ENCODE data around the gene CPXM2.
"Not testable (repeated sequence)": the region's sequence is repeated elsewhere in the genome, so short reads cannot be mapped to it uniquely, and the experiment has no call there.

The CPXM2 gene

GRCh38 chr10:123766761-123767160 is 124.8 kb downstream of the CPXM2 start:
- no peak for DNase-seq

GRCh38 chr10:123766012-123766411 is 125.6 kb downstream of the CPXM2 start:
- no peak for DNase-seq

- no peak for DNase-seq
Measured at GRCh38 chr10:123761666-123762230, 129.9 kb downstream of the CPXM2 start.

- no peak for DNase-seq
Measured at GRCh38 chr10:123761038-123761428, 130.6 kb downstream of the CPXM2 start.

- DNase-seq: no peak
Measured at GRCh38 chr10:123760356-123761037, 131.1 kb downstream of the CPXM2 start.

DNA sequence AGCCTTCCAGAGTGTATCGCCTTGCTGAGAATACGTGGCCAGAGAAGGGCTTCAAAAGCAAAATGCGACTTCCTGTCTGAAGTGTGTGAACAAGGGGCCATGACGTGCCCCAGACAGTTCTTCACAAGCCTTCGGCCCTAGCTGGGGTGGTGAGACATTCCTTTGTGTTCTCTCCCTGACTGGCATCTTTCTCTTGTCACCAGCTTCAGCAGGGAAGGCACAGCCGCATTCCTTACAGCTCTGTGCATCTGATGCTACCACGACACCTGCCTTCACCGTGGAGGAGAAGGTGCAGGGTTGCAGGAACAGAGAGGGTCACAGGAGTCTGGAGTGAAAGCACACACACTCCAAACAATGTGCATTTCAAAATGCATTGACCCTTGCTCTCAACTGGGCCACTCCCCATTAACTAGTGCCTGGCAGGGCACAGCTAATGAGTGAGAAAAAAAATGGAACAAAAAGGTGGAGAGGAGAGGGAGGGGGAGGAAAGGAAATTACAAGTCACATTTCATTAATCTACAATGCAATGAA is 132.0 kb downstream of the CPXM2 start:
- no peak for DNase-seq

DNA sequence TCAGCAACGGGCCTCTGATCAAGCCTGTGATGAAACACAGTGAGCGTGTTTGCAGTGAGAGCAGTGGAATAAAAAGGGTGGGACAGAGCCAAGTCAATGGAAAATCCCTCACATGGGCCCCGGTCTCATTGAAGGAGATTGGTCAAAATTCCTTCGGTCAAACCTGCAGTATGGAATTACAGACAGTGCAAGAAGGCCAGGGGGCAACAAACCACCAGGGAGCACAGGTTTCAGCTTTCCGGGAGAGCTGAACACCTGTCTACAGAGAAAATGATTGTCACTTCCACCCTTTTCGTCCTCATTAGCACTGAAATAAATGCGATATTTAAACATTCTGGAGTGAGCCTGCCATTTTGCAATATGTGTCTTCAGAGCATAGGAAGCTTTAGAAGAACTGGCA is 132.6 kb downstream of the CPXM2 start:
- no peak for DNase-seq

DNA sequence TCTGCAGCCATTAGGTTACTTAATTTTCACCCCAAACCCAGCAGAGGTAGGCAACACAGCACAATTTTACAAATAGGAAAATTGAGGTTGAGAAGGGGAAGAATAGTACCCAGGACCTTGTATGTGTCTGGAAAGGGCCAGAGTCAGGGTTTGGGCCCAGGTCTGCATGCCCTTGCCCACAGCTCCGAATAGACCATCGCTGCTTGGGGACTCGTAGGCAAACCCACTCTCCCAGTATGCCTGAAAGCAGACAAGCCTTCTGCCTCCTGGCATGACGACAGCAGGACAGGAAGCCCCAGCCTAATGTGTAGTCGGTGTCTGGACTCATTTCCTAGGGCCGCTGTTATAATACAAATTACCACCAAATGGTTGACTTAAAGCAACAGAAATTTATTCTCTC is 133.8 kb downstream of the CPXM2 start:
- DNase-seq: no peak

DNA sequence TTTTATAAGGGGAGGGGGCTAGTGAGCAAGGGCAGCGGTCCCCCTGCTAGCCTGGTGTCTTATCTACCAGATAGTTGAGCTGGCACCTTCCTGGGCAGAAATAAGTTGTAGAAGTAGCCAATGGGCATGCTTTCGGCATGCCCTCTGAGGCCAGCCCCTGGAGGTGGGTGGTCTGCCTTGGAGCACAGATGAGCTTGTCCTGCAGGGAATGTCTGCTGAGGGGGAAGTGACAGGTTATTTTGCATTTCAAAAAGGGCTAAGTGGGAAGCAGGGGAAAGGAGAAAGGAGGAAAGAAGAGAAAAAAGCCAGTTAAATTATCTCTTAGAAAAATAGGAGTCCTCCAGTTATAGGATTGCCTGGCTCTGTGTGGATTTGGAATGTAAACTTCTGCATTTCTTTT is 136.5 kb downstream of the CPXM2 start:
- no peak for DNase-seq

DNA sequence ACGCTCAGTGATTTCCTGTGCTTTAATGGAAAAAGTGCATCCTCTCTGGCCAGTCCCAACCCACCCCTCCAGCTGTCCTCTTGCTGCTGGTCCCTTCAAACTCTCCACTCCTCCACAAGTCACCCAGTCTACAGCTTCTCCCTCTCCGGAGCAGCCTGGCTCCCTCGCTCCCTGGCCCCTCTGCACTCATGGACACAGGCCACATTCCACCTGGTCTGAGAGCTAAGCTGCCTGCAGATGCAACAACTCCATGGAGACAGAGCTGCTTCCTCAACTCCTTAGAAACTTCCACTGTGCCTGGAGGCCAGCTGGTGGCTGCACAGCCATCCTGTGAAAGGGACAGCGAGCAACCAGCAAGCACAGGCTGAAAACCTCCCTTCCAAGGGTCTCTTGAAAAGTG is 137.5 kb downstream of the CPXM2 start:
- no peak for DNase-seq

- DNase-seq: no peak
Measured at GRCh38 chr10:123751342-123752134, 140.1 kb downstream of the CPXM2 start.

DNA sequence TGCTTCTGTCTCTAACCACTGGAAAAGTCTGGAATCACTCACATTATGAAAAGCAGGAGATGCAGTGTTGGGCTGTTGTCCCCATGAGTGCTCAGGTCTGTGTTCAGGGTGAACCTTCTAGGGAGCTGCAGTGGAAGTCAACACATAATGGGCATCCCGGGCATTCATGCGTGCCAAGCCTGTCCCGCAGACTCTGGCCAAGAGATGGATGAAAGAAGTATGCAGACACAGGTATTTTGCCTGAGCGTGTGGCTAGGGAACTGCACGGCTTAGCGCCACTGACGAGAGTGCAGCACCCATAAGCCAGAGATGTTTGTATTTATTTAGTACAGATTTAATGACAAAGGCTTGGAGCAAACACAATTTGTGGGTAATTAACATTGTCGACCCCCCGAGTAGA is 140.7 kb downstream of the CPXM2 start:
- no peak for DNase-seq

- DNase-seq: no peak
Measured at GRCh38 chr10:123748711-123749110, 142.9 kb downstream of the CPXM2 start.

DNA sequence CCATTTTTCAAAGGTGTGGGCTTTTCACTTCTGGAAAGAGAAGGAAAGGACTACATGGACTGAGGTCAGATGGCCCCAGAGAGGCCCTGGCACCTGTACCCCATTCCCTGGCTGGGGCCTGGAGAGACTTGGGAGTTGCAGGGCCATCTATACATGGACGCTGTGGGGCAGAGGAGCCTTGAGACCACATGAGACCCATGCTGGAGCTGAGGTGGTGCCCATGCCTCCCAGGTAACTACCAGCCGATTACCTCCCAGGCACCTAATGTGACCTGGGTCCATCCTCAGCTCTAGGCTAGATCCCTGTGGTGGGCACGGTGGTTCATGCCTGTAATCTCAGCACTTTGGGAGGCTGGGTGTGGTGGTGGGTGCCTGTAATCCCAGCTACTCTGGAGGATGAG is 144.2 kb downstream of the CPXM2 start:
- DNase-seq: no peak

DNA sequence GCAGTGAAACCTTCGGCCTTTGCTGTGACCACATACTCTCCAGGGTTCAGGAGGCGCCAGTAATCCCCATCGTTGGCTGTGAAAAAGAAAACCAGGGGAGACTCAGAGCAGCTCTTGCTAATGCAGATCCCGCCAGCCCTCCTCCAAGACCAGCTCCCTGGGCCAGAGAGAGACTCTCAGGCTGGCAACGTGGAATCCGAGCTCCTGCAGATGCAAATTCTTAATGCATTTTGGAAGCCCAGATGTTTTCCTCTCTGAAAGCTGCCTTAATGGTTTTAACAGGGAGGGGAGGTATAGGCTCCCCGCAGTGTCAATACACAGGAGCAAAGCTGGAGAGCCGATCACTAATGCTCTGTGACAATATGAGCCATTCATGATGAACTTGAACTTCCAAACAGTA is 144.7 kb downstream of the CPXM2 start:
- DNase-seq: no peak

- no peak for DNase-seq
Measured at GRCh38 chr10:123746520-123746919, 145.1 kb downstream of the CPXM2 start.

- no peak for DNase-seq
Measured at GRCh38 chr10:123746061-123746460, 145.5 kb downstream of the CPXM2 start.

DNA sequence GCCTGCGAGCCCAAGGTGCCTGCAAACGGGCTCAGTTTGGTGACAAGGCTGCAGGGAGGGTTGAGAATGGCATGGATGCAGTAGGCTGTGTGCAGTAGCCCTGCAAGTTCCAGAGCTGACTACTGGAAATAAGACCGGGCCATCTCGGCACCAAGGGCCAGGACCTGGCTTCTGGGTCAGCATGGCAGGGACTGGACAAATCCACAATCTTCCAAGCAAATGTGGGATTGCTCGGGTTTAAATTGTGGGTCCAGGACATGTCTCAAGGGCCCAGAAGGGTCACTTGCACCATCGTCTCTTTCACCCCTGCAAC is 147.4 kb downstream of the CPXM2 start:
- DNase-seq: no peak

DNA sequence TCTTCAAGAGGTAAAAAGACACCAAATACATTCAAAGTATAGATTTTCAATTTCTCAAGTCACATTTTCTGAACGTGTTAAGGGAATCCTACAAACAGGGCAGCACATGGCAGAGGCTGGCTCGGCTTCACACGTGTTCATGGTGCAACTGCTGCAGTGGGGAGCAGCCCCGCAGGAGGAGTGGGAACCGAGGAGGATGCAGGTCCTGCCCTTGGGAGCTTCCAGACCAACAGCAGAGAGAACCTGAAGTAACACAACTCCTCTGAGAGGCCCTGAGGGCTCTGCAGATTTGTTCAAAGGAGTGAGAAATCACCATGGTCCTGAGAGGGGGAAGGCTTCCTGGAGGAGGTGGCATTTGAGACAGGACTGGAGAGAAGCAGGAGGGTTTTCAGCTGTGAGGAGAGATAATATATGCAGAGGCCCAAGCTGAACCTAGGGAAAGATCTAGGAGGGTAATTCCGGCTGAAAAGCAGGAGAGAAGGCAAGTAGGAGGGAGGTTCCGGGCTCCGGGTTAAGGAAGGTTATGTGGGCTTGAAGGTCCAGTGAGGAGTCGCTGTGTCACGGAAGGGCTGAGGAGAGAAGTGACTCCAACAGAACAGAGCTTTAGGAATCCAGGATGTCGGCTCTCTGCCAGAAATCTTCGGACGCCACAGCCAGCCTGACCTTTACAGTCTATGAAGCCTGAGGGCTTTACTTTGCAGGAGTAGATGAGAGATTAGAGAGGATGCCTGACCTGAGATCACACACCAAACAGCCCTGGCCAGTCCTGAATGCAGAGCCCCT is 148.0 kb downstream of the CPXM2 start:
- DNase-seq: no peak

GRCh38 chr10:123742751-123743440 is 148.7 kb downstream of the CPXM2 start:
- DNase-seq: no peak

- no peak for DNase-seq
Measured at GRCh38 chr10:123741711-123742110, 149.9 kb downstream of the CPXM2 start.

- DNase-seq: no peak
Measured at GRCh38 chr10:123741146-123741545, 150.5 kb downstream of the CPXM2 start.

- not testable (repeated sequence) for DNase-seq
Measured at GRCh38 chr10:123736917-123737316, 154.7 kb downstream of the CPXM2 start.
